Activated T-cell treated with anti-CD3 and anti-CD28 coated beads for 48 hours (primary cell): ENCODE data around the gene SAMD7.
A peak's percentile ranks its signal among the peaks of the same experiment; 100 is the strongest.

ENCODE experiments used
- DNase-seq: peaks from one replicate; pipeline ENCODE4 v3.0.0-alpha.2; 2020; ENCODE audit warnings: low read depth

The SAMD7 gene, protein sequence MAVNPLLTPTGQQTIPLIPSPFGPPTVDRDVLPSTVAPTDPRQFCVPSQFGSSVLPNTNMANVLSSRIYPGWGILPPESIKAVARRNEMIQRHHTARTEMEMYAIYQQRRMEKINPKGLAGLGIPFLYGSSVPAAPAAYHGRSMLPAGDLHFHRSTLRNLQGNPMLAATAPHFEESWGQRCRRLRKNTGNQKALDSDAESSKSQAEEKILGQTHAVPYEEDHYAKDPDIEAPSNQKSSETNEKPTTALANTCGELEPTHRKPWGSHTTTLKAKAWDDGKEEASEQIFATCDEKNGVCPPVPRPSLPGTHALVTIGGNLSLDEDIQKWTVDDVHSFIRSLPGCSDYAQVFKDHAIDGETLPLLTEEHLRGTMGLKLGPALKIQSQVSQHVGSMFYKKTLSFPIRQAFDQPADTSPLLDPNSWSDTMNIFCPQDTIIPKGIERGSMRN

GRCh38 chr3:169911272-169911671, at the start of gene SAMD7:
Gene SAMD7 (plus strand): TSS chr3:169911572. CDS start chr3:169919499, 7,927 bp downstream.
- no peak for DNase-seq

DNA sequence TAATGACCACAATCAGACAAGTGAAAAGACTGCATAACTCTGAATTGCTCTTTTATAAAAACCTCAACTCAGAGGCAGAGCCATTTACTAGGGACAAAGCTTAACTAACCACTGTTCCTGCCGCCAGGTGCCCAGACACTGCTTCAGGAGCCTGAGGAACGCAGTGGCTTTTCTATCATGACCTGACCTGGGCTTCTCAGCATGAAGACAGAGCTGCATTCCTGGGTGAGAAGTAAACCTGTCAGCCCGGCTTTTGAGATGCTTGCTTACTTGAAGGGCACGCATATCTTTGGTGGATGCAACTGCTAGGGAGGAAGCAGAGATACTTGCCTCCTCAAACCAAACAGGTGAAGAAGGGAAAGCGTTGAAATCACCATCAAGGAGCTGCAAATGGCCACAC, 49.5 kb upstream of the SAMD7 start:
- no peak for DNase-seq

DNA sequence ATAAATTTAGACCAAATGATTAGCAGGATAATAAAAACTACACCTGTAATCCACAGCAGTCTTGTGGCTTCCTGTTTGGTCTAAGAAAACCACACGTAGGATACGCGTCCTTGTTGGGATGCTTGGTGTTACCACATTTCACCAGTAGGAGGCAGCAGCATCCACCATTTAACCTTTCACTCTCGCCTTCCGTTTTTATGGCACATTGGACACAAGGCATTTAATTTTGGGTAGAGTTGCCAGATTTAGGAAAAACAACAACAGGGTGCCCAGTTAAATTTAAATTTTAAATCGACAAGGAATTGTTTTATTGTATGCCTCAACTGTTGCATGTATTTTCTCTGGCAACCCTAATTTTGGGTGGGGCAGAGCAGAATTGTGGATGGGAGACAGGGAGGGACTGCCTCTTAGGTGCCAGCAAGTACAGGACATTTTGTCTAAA, 47.9 kb upstream of the SAMD7 start:
- peak; percentile 60 for DNase-seq

- DNase-seq, result no peak
Measured at GRCh38 chr3:169864270-169864669, 47.1 kb upstream of the SAMD7 start.

DNA sequence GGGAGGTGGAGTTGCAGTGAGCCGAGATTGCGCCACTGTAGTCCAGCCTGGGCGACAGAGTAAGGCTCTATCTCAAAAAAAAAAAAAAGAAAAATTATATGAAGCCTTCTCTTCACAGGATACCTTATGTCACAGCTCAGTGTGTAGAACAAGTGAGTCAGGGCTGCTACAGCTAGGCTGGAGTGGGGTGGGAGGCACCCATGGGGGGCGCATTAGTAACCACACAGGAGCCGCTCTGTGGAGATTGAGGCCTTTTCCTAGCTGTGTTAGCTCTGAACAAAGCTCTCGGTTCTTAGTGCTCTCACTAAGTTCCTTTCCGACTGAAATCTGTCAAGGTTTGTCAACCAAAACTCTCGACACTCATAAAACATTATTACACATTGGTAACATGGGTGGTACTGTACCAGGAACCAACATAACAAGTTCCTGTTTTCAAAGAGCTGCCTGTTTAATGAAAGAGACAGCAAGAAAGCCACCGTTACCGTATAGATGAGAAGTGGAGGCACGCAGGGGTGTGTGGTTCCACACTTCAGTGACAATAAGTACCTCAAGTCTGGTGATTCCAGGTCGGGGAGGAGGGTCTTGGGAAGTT, 46.1 kb upstream of the SAMD7 start:
- DNase-seq, result peak; percentile 13

DNA sequence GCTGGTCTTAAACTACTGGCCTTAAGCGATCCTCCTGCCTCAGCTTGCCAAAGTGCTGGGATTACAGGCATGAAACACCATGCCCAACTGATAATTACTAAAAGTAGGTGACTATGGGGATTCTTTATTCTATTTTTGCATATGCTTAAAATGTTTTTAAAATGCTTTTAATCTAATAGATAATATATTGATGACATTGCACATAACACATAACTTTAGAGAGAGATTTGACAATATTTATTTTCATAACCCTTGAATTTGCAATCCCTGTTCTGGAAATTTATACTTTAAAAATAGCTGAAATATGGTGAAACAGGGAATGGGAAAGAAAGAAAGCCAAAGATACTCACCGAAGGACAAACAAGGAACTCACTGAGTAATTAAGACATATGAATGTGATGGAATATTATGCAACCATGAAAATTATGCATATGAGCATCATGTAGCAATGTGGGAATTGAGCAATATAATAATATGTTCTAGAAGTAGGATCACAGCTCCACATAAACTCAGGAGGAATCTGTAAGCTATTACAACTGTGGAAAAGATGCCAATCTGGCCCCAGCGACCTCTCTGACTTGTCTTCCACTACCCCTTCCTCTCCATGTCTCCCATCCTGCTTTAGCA, 43.7 kb upstream of the SAMD7 start:
- DNase-seq, result no peak

DNA sequence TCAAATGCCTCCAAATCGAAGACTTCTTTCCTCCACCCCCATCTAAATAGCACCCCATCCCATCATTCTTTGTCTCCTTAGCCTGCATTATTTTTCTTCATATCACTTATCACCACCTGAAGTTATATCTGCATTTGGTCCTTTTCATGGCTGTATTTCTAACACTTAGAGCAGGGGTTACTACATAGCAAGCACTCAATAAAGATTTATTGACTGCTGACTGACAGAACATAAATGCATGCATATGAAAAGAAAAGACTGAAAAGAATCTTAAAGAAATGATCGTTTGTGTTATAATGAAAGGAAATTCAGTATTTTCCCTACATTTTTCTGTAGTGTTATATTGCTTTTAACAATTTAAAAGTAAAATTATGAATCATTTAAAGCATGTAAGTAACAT, 43.0 kb upstream of the SAMD7 start:
- no peak for DNase-seq

DNA sequence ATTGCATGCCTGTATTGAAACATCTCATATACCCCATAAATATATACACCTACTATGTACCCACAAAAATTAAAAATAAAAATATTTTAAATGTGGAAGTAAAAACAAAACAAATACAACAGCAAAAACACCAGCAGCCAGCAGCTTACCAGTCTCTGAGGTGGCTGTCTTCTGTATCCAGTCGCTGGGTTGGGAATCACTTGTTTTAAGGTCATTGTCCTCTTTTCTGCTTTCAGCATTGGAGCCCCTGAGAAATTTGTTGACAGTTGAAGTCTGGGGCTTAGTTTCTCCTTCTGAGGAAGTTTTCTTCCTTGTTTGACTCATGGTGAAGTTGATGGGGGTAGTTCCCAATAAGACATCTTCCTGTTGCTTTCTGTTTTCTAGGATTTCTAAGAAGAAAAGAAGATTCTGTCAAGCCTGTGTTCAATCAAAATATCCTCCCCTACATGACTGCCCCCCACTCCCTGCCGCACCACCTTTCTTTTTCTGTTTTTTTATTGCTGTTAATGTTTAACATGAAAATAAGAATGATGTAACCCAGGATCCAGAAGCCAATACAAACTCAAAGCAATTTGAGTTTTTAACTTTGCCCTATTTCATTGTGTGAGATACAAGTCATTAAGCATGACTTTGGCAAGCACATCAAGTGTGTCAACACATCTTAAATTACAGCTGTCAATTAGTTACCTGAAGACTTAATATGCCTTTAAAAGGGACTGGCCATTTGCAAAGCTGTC, 41.7 kb upstream of the SAMD7 start, which contains the start of gene LRRC31:
Gene LRRC31 (minus strand): TSS at position 452 of the 737 bp plus-strand sequence. CDS start 128 bp downstream, at position 324.
- DNase-seq, result no peak

- DNase-seq, result no peak
Measured at GRCh38 chr3:169871129-169871886, 40.1 kb upstream of the SAMD7 start.

- no peak for DNase-seq
Measured at GRCh38 chr3:169879013-169879557, 32.3 kb upstream of the SAMD7 start.

- DNase-seq, result no peak
Measured at GRCh38 chr3:169879845-169880575, 31.4 kb upstream of the SAMD7 start.

- no peak for DNase-seq
Measured at GRCh38 chr3:169880576-169881250, 30.7 kb upstream of the SAMD7 start.

DNA sequence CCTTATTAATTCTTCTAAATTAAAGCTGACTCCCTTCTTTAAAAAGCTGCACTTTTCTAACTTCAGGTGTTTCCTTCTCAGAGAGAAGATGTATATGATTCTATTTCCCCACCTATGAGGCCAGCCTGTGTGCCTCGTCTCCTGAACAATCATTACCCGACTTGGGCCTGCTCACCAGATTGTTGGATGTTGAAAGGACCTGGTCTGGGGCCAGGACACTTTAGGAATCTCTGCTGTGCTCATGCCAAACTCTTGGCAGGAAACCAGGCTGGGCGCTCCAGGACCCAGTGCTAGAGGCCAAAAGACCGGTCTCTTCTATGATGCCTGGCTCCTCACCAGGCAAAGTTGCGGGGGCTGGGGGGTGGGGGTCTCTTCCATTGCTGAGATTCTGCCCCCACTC, 24.7 kb upstream of the SAMD7 start:
- no peak for DNase-seq

DNA sequence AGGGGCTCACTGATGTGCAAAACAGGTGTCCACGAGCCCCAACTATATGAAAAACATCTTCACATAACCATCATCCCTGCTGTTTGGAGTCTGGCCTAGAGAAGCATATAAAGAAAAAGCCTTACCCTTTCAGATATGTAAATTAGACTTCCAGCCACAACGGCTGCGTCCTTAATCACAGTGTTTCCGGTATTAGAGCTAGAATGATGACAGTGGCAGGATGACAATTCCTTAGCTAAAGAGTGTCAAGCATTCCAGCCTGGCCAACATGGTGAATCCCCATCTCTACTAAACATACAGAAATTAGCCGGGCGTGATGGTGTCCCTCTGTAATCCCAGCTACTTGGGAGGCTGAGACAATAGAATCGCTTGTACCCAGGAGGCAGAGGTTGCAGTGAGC, 19.5 kb upstream of the SAMD7 start:
- no peak for DNase-seq

DNA sequence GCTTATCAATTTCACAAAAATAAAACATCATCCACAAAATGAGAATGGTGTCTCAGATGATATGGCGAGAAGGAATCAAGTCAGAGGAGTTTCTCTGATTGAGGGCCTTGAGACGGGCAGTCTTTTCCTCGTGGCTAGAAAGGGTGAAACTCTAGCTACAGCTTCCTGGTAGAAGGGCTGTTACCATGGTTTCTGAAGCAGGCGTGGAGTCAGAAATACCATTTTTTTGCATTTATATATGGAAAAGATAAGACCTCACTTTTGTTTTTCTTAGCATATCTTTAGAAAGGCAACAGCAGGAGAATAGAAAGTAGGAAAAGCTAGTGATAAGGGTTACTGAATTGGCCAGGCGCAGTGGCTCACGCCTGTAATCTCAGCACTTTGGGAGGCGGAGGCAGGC, 17.3 kb upstream of the SAMD7 start:
- DNase-seq, result no peak

DNA sequence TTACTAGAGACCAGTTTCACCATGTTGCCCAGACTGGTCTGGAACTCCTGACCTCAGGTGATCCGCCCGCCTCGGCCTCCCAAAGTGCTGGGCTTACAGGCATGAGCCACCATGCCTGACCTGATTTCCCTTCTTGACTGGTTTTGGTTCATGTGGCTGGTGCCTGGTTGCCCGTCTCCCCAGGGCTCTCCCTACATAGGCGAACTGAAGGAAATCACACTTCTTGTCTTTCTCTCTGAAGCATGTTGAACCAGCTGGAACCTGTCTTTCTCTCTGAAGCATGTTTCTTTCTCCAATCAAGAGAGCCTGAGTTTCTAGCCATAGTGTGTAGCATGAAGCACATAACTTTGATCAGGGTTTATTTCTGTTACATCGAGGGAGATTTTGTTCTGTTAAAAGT, 16.3 kb upstream of the SAMD7 start:
- DNase-seq, result no peak

- no peak for DNase-seq
Measured at GRCh38 chr3:169897284-169897683, 14.1 kb upstream of the SAMD7 start.

GRCh38 chr3:169901453-169901852, 9.9 kb upstream of the SAMD7 start:
- no peak for DNase-seq

GRCh38 chr3:169905404-169905803, 6.0 kb upstream of the SAMD7 start:
- no peak for DNase-seq

DNA sequence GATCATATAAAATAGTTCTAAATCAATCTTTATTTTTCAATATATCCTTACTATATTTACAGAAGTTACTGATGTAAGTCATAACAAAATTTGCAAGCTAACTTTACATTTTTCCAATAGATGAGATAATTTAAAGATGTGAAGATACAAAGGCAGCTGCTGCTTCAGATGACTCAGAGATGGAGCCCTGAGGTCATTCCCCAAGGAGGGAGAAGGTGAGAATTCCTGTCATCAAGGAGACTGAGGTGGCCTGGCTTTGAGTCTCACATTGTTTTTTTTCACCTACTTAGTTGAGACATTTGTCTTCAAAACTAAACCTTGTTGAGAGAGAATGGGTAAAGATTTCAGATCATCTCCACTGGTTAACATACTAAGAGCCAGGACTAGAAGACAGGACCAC, 3.9 kb upstream of the SAMD7 start:
- DNase-seq, result no peak
